H1 (cell line): ENCODE results near the gene ZNF831. TPM values are rescaled to one million over a fixed set of nuclear protein-coding genes. Genes with fewer than 3 reads are reported as not detected.

ENCODE experiments used
- CTCF ChIA-PET: fragments of 300-600 bp; sonication (Branson Sonifier 250); formaldehyde crosslinking; loops from one replicate; lab custom pipeline; 2021; ENCODE audit not compliant: partially characterized antibody; lab: Charles Lee
- POLR2A ChIA-PET: fragments of 300-600 bp; sonication (Branson Sonifier 250); formaldehyde crosslinking; loops from one replicate; lab custom pipeline; 2021; ENCODE audit warnings: inconsistent platforms; ENCODE audit not compliant: partially characterized antibody; lab: Charles Lee
- DNase-seq, 2 experiments: peaks; one replicate each; pipeline versions ENCODE4 v3.0.0 to v3.0.0-alpha.2; 2010 to 2022; ENCODE audit warnings: low spot score in 2 of 2, low read depth in 1 of 2, mixed read lengths in 1 of 2
- FAIRE-seq: peaks from 2 replicates; lab custom pipeline; 2011; peaks lifted over from hg19 to GRCh38; lab: Jason Lieb, UNC
- H2AFZ ChIP-seq: 2 replicates; pipeline ENCODE4 v1.8.1; 2012; ENCODE audit warnings: low read length, inconsistent platforms
- H2AK5ac ChIP-seq: 2 replicates; pipeline ENCODE4 v1.6.1; 2013; ENCODE audit warnings: low read depth, low read length
- H2BK120ac ChIP-seq: replicated peaks from 2 replicates; pipeline ENCODE3; 2013; ENCODE audit warnings: low read depth, low read length, inconsistent platforms
- H2BK12ac ChIP-seq: 2 replicates; pipeline ENCODE4 v1.6.1; 2013; ENCODE audit warnings: low read depth, low read length
- H2BK15ac ChIP-seq: 2 replicates; pipeline ENCODE4 v1.6.1; 2013; ENCODE audit warnings: low read length
- H2BK20ac ChIP-seq: 2 replicates; pipeline ENCODE4 v1.6.1; 2013; ENCODE audit warnings: low read length
- H2BK5ac ChIP-seq: 2 replicates; pipeline ENCODE4 v1.6.1; 2013; ENCODE audit warnings: low read depth, low read length
- H3K14ac ChIP-seq: 2 replicates; pipeline ENCODE4 v1.6.1; 2013; ENCODE audit warnings: inconsistent platforms; ENCODE audit not compliant: insufficient read length
- H3K18ac ChIP-seq: 2 replicates; pipeline ENCODE4 v1.6.1; 2013; ENCODE audit warnings: low read length; ENCODE audit errors: extremely low read depth
- H3K23ac ChIP-seq: 2 replicates; pipeline ENCODE4 v1.6.1; 2013; ENCODE audit warnings: inconsistent platforms; ENCODE audit not compliant: insufficient read length
- H3K23me2 ChIP-seq: 2 replicates; pipeline ENCODE4 v1.6.1; 2013; ENCODE audit warnings: low read depth, low read length
- H3K27ac ChIP-seq: 2 replicates; pipeline ENCODE4 v1.6.1; 2011; ENCODE audit warnings: low read depth, low read length, inconsistent platforms
- H3K27me3 ChIP-seq, 4 experiments: replicated peaks in 1 of 4; 1 replicate in 1 of 4; 2 replicates in 3 of 4; pipeline versions ENCODE4 v1.6.1 to v1.8.1; 2011 to 2013; ENCODE audit warnings: low read length in 3 of 4, mild to moderate bottlenecking in 3 of 4, inconsistent platforms in 2 of 4, mixed read lengths in 2 of 4, moderate library complexity in 1 of 4; ENCODE audit not compliant: control insufficient read depth in 3 of 4, insufficient read depth in 3 of 4; ENCODE audit errors: extremely low read depth in 1 of 4
- H3K36me3 ChIP-seq, 4 experiments: 2 replicates each; pipeline versions ENCODE4 v1.6.1 to v1.8.1; 2011 to 2013; ENCODE audit warnings: mild to moderate bottlenecking in 4 of 4, low read length in 3 of 4, moderate library complexity in 2 of 4, control low read depth in 1 of 4, inconsistent platforms in 1 of 4; ENCODE audit not compliant: insufficient read depth in 4 of 4, control insufficient read depth in 2 of 4
- H3K4ac ChIP-seq: replicated peaks from 2 replicates; pipeline ENCODE3; 2013; ENCODE audit warnings: low read length, low read depth, mixed read lengths, inconsistent platforms; ENCODE audit not compliant: insufficient read length
- H3K4me1 ChIP-seq, 4 experiments: replicated peaks in 1 of 4; 1 replicate in 1 of 4; 2 replicates in 3 of 4; pipeline versions ENCODE4 v1.6.1 to v1.8.1; 2011 to 2013; ENCODE audit warnings: low read length in 3 of 4, inconsistent platforms in 2 of 4, mixed read lengths in 1 of 4; ENCODE audit not compliant: insufficient read depth in 4 of 4, control insufficient read depth in 3 of 4
- H3K4me2 ChIP-seq, 2 experiments: 2 replicates each; pipeline versions ENCODE4 v1.6.1 to v1.8.1; 2011 to 2013; ENCODE audit warnings: low read depth in 2 of 2, low read length in 2 of 2, control low read depth in 1 of 2, inconsistent platforms in 1 of 2, mild to moderate bottlenecking in 1 of 2; ENCODE audit not compliant: insufficient read depth in 1 of 2
- H3K4me3 ChIP-seq, 4 experiments: fragments of 200-600, 300-600 bp in 1 of 4; sonication (generic), shearing (Covaris generic), sonication (Bioruptor Twin) in 1 of 4; 2 replicates each; pipeline versions ENCODE4 v1.5.1 to v1.8.1; 2011 to 2016; ENCODE audit warnings: low read length in 4 of 4, low read depth in 3 of 4, control low read depth in 2 of 4, inconsistent platforms in 2 of 4, mild to moderate bottlenecking in 2 of 4, mixed read lengths in 1 of 4, moderate library complexity in 1 of 4; ENCODE audit not compliant: insufficient read depth in 2 of 4; ENCODE audit errors: extremely low read depth in 1 of 4
- H3K56ac ChIP-seq: replicated peaks from 2 replicates; pipeline ENCODE3; 2013; ENCODE audit warnings: low read depth, mild to moderate bottlenecking, mixed read lengths, low read length, inconsistent platforms; ENCODE audit not compliant: insufficient read length
- H3K79me1 ChIP-seq: 2 replicates; pipeline ENCODE4 v1.6.1; 2013; ENCODE audit warnings: low read depth, low read length, control low read depth
- H3K79me2 ChIP-seq, 2 experiments: 2 replicates each; pipeline versions ENCODE4 v1.6.1 to v1.8.1; 2012 to 2013; ENCODE audit warnings: low read length in 2 of 2, mild to moderate bottlenecking in 2 of 2, inconsistent platforms in 1 of 2; ENCODE audit not compliant: insufficient read depth in 2 of 2, control insufficient read depth in 1 of 2
- H3K9ac ChIP-seq, 4 experiments: replicated peaks in 1 of 4; 1 replicate in 1 of 4; 2 replicates in 3 of 4; pipeline versions ENCODE4 v1.6.1 to v1.8.1; 2011 to 2013; ENCODE audit warnings: low read depth in 3 of 4, low read length in 3 of 4, control low read depth in 2 of 4, mild to moderate bottlenecking in 2 of 4, moderate library complexity in 2 of 4, inconsistent platforms in 1 of 4; ENCODE audit errors: extremely low read depth in 1 of 4
- H3K9me3 ChIP-seq, 2 experiments: 2 replicates each; pipeline versions ENCODE4 v1.6.1 to v1.8.1; 2012 to 2013; ENCODE audit warnings: mild to moderate bottlenecking in 2 of 2, moderate library complexity in 2 of 2, control low read depth in 1 of 2, inconsistent platforms in 1 of 2, low read depth in 1 of 2, low read length in 1 of 2, mixed read lengths in 1 of 2; ENCODE audit not compliant: insufficient read depth in 2 of 2
- H4K20me1 ChIP-seq, 2 experiments: replicated peaks in 1 of 2; 2 replicates each; pipeline versions ENCODE3 to v1.8.1; 2011 to 2013; ENCODE audit warnings: inconsistent platforms in 2 of 2, low read length in 2 of 2, mild to moderate bottlenecking in 1 of 2; ENCODE audit not compliant: insufficient read depth in 2 of 2, control insufficient read depth in 1 of 2
- H4K5ac ChIP-seq: 2 replicates; pipeline ENCODE4 v1.6.1; 2013; ENCODE audit warnings: low read length, low read depth, mixed read lengths, inconsistent platforms; ENCODE audit not compliant: insufficient read length
- H4K8ac ChIP-seq: 2 replicates; pipeline ENCODE4 v1.8.0; 2013; ENCODE audit warnings: mild to moderate bottlenecking, moderate library complexity, low read length, inconsistent platforms; ENCODE audit not compliant: insufficient read depth; ENCODE audit errors: extremely low read depth
- H4K91ac ChIP-seq: replicated peaks from 2 replicates; pipeline ENCODE3; 2013; ENCODE audit warnings: low read length, mixed read lengths, inconsistent platforms; ENCODE audit not compliant: insufficient read length
- KDM1A ChIP-seq: fragments of 200-600, 300-600 bp; sonication (generic); IDR thresholded peaks from 2 replicates; pipeline ENCODE4 v1.7.1; 2016; ENCODE audit warnings: mild to moderate bottlenecking, low read length, borderline replicate concordance
- SRF ChIP-seq: IDR thresholded peaks from 2 replicates; pipeline ENCODE4 v1.6.1; 2011; ENCODE audit warnings: mild to moderate bottlenecking, low read depth, low read length, moderate library complexity
- WGBS, 2 experiments: shearing (Covaris generic) in 1 of 2; methylation state at CpG; one replicate each; pipeline versions ENCODE4 v1.1.6 to v1.1.7; 2013 to 2015; ENCODE audit warnings: low lambda C conversion rate in 2 of 2, mixed read lengths in 2 of 2, inconsistent platforms in 1 of 2, low coverage in 1 of 2, missing lambda C conversion rate in 1 of 2; ENCODE audit not compliant: insufficient replicate concordance in 2 of 2, insufficient coverage in 1 of 2, insufficient read length in 1 of 2; ENCODE audit errors: extremely low coverage in 1 of 2, missing lambda C conversion rate in 1 of 2; 5-methylcytosine and 5-hydroxymethylcytosine counted together
- polyA plus RNA-seq, 7 experiments: library from polyadenylated mRNA; depleted of rRNA in 3 of 7; stranded (reverse) in 5 of 7; unstranded in 2 of 7; fragments of >200 nt in 5 of 7; fragments of 200-250 nt in 2 of 7; gene quantifications; 1 replicate in 5 of 7; 2 replicates in 1 of 7; 4 replicates in 1 of 7; pipeline versions ENCODE4 v1.2.1 to v1.2.3, GENCODE V29; 2011 to 2013; ENCODE audit warnings: missing spikeins in 2 of 7, mixed read lengths in 2 of 7
- total RNA-seq: library from RNA; stranded (reverse); fragmentation: NEBNext Ultra II Directional; extraction: Animal tissue kit (Norgen Biotek cat#: 25700); gene quantifications from 2 replicates; pipeline ENCODE4 v1.2.1, GENCODE V29; 2021

ZNF831 gene
- total and polyA plus RNA-seq, 2 of the 8 experiments (the other 6 are each of a cell fraction or from before 2014, with no cell fraction given): not detected

- Histone ChIP-seq H3K4me3 (no peak overlapping the region), H3K79me1 (no peaks in the 10 kb centered on the region), H4K5ac (no peak overlapping the region), H3K27me3 (peaks cover 0 to 4% (median 0%) of the 10 kb centered on the region in 4 experiments; a peak in 3 of 7 replicates), H3K18ac (no peak overlapping the region), H3K4me2 (no peak overlapping the region), H2AFZ (no peak overlapping the region), H3K56ac (no peak overlapping the region), H2BK15ac (no peak overlapping the region), H3K9me3 (no peaks in the 10 kb centered on the region), H3K14ac (no peak overlapping the region), H4K20me1 (no peaks in the 10 kb centered on the region), H2BK20ac (no peak overlapping the region), H3K23ac (no peak overlapping the region), H3K9ac (no peak overlapping the region), H2BK5ac (no peak overlapping the region), H3K23me2 (no peaks in the 10 kb centered on the region), H2BK12ac (no peak overlapping the region), H3K4me1 (peaks cover 0 to 8% (median 3%) of the 10 kb centered on the region in 4 experiments; a peak in 4 of 7 replicates), H2AK5ac (no peak overlapping the region), H2BK120ac (no peak overlapping the region), H3K27ac (no peak overlapping the region), H4K91ac (no peak overlapping the region), H3K79me2 (no peaks in the 10 kb centered on the region), H3K36me3 (no peaks in the 10 kb centered on the region), H4K8ac (no peak overlapping the region), H3K4ac (no peak overlapping the region)
- WGBS, 2 experiments: 88% methylated on average over 11 of the region's 11 CpGs; no CpG with 5 or more reads in 1 of the 2 experiments
- ChIA-PET CTCF (interaction anchor here (2.7 kb wide), 1 partner anchor 52 kb away, joined by 8 read pairs; no protein-coding TSS in a partner anchor), POLR2A (no interaction called here)
- TF ChIP-seq SRF: no peak
- TF ChIP-seq KDM1A: no peak
- FAIRE-seq (no peak), DNase-seq (no peak)
Measured at GRCh38 chr20:59273739-59274357, 110.2 kb downstream of the ZNF831 start.
